BLaER1 treated with 17β-estradiol and CSF1 and Interleukin-3, amounts not matched to agents 10 nM and 100 nM (cell line): ENCODE measurements around the gene CLEC18B.
"Not testable (repeated sequence)": the region's sequence is repeated elsewhere in the genome, so short reads cannot be mapped to it uniquely, and the experiment has no call there.

Source experiments
- H3K27ac ChIP-seq, 11 experiments: shearing (Covaris generic); formaldehyde crosslinking; 2 replicates each; pipeline ENCODE4 v1.8.1; 2022
- H3K27me3 ChIP-seq, 11 experiments: shearing (Covaris generic); formaldehyde crosslinking; 2 replicates each; pipeline ENCODE4 v1.8.1; 2022
- H3K36me3 ChIP-seq, 11 experiments: shearing (Covaris generic); formaldehyde crosslinking; 2 replicates each; pipeline ENCODE4 v1.8.1; 2022
- H3K4me1 ChIP-seq, 10 experiments: shearing (Covaris generic); formaldehyde crosslinking; 2 replicates each; pipeline ENCODE4 v1.8.1; 2022
- H3K4me2 ChIP-seq, 11 experiments: shearing (Covaris generic); formaldehyde crosslinking; 2 replicates each; pipeline ENCODE4 v1.8.1; 2022
- H3K4me3 ChIP-seq, 10 experiments: shearing (Covaris generic); formaldehyde crosslinking; 2 replicates each; pipeline ENCODE4 v1.8.1; 2022
- H3K9ac ChIP-seq, 11 experiments: shearing (Covaris generic); formaldehyde crosslinking; 2 replicates each; pipeline ENCODE4 v1.8.1; 2022
- H3K9me3 ChIP-seq, 11 experiments: shearing (Covaris generic); formaldehyde crosslinking; replicated peaks in 1 of 11; 2 replicates each; pipeline ENCODE4 v1.8.1; 2022
- H4K20me1 ChIP-seq, 11 experiments: shearing (Covaris generic); formaldehyde crosslinking; 2 replicates each; pipeline ENCODE4 v1.8.1; 2022
- Cebpa-rat ChIP-seq, 11 experiments: shearing (Covaris generic); IDR thresholded peaks; 2 replicates each; pipeline ENCODE4 v1.8.1; 2022

Gene CLEC18B

DNA sequence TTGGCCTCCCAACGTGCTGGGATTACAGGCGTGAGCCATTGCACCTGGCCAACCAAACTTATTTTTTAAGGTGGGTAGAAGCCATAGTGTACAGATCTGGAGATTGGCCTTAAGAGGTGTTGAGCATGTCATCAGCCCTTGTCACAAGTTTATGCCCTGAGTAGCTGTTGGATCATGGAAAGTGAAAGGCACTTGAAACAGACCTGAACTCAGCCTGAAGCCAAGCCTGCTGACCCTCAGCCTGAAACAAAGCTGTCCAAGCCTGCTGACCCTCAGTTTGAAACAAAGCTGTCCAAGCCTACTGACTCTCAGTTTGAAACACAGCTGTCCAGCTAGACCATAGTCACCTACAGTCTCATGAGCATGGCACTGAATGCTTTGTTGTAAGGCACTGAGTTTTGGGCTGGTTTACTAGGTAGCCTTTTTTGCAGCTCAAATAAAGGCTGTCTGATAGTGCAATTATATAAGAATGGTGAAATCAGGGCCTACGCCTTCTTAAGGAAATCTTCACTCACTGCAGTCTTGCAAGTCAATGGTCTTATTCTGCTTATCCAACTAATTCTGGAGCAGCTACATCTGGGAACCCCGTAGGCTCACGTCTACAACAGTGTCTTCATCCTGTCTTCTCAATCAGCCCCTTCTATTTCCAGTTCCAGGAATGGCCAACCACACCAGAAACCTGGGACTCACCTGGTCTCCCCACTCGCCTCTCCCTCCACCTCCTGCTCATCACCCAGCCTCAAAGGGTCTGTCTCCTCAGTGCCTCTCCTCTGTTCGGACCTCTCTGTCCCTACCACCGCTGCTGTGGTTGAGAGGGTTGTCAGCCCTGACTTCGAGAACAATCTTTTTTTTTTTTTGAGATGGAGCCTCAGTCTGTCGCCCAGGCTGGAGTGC is 48.1 kb downstream of the CLEC18B start:
- Histone ChIP-seq H3K4me3 (no peak overlapping the region), H3K27me3 (no peaks in the 10 kb centered on the region), H3K9me3 (no peaks in the 10 kb centered on the region), H3K4me2 (no peak overlapping the region), H3K27ac (no peak overlapping the region), H4K20me1 (no peaks in the 10 kb centered on the region), H3K4me1 (peaks cover 3 to 20% (median 7%) of the 10 kb centered on the region in 10 experiments; a peak in 13 of 20 replicates), H3K36me3 (no peaks in the 10 kb centered on the region), H3K9ac (no peak overlapping the region)
- TF ChIP-seq Cebpa-rat (IDR thresholded peaks at IDR 0.05) = no peak

DNA sequence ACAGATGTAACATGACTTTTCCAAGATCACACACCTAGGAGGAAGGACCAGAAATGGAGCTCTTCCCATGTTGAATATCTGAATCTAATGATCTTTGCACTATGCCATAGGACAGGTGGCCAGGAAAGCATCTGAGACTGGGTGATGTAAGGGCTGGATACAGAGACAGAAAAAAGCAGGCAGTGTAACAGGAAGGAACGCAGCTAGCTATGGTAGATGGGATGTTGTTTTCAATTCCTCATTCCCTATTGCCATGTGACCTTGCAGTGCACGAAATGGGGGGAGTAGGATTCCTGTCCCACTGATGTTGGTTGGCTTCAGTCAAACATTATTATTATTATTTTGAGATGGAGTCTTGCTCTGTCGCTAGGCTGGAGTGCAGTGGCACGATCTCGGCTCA is 48.9 kb downstream of the CLEC18B start:
- Histone ChIP-seq H3K9ac (no peak overlapping the region; a peak in 1 of 22 replicates), H3K36me3 (no peaks in the 10 kb centered on the region), H3K9me3 (no peaks in the 10 kb centered on the region), H3K4me3 (no peak overlapping the region), H3K4me2 (peak overlapping the region in 2 of 11 experiments; percentile 20 to 41; a peak in 4 of 22 replicates), H4K20me1 (peaks cover 0 to 3% (median 0%) of the 10 kb centered on the region in 11 experiments; a peak in 3 of 22 replicates), H3K4me1 (peaks cover 3 to 20% (median 8%) of the 10 kb centered on the region in 10 experiments; a peak in 15 of 20 replicates), H3K27me3 (no peaks in the 10 kb centered on the region), H3K27ac (no peak overlapping the region)
- no peak for TF ChIP-seq Cebpa-rat (IDR thresholded peaks at IDR 0.05)

DNA sequence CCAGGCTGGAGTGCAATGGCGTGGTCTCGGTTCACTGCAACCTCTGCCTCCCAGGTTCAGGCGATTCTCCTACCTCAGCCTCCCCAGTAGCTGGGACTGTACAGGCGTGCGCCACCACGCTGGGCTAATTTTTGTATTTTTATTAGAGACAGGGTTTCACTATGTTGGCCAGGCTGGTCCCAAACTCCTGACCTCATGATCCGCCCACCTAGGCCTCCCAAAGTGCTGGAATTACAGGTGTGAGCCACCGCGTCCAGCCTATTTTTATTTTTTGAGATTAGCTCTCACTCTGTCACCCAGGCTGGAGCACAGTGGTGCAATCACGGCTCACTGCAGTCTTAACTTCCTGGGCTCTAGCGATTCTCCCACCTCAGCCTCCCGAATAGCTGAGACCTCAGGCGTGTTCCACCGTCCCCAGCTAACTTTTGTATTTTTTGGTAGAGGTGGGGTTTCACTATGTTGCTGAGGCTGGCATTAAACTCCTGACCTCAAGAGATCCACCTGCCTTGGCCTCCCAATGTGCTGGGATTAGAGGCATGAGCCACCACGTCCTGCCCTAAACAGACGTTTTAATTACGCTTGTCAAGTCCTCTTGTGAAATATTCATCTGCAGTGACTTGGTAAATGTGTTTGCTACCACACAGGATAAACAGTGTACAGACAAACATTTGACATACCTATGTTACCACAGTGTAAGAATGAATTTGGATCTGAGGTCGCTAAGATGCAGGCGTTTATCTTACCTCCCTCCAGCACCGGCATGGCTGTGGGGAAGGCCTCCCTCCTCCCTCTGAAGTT is 50.7 kb downstream of the CLEC18B start:
- H3K27ac ChIP-seq, H3K4me2 ChIP-seq, H3K27me3 ChIP-seq, H3K9ac ChIP-seq, H3K36me3 ChIP-seq, H3K4me3 ChIP-seq, H3K9me3 ChIP-seq: not testable (repeated sequence)
- Histone ChIP-seq H3K4me1 (peaks cover 11 to 34% (median 17%) of the 10 kb centered on the region in 10 experiments), H4K20me1 (peaks cover 0 to 18% (median 5%) of the 10 kb centered on the region in 11 experiments; a peak in 8 of 22 replicates)

DNA sequence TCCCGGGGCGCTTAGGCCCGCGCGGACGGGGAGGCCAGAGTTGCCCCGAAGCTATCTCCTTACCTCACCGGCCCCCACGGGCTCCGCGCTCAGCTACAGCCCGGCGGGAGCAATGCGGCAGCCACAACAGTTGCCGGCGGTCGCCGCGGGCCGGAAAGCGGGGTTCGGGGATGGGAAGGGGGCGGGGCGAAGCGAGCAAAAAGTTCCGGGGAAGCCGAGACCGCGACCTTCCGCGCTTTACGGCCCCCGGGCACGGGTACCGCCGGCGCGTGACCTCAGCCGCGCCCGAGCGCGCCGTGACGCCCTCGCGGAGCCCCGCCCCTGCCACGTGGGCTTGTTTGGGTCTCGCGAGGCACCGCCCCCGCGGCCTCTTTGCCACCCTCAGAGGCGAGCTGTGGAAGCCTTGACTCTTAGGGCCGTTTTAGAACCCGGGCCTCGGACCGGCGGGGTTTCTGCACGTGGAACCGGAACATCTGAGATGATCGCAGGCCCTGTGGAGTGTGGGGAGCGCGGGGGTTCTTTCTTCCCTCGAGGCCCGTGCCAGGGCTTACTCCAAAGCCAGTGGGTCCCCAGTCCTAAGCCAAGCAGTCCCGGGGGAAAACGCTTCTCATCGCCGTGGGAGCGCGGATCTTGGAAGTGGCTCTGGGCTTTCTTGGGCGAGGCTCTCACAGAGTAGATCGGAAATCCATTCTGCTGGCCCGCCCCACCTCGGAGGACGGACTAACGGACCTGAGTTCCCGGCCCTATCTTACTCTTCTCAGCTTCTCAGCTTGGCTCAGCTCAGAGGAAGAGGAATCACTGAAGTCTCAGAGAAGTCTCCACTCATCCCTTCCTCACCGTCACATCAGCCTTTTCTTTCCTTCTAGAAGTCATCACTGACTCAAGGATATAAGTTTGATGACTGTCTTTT is 53.0 kb downstream of the CLEC18B start:
- Histone ChIP-seq H4K20me1 (peaks cover 7 to 40% (median 21%) of the 10 kb centered on the region in 11 experiments; a peak in 20 of 22 replicates), H3K9ac (peak overlapping the region; percentile 85 to 92 (median 88)), H3K27ac (peak overlapping the region; percentile 76 to 87 (median 84)), H3K36me3 (peaks cover 17 to 28% (median 19%) of the 10 kb centered on the region in 11 experiments), H3K4me1 (peaks cover 11 to 34% (median 17%) of the 10 kb centered on the region in 10 experiments), H3K4me3 (peak overlapping the region; percentile 68 to 94 (median 87)), H3K4me2 (peak overlapping the region; percentile 76 to 97 (median 93))
- not testable (repeated sequence) for H3K9me3 ChIP-seq, H3K27me3 ChIP-seq

DNA sequence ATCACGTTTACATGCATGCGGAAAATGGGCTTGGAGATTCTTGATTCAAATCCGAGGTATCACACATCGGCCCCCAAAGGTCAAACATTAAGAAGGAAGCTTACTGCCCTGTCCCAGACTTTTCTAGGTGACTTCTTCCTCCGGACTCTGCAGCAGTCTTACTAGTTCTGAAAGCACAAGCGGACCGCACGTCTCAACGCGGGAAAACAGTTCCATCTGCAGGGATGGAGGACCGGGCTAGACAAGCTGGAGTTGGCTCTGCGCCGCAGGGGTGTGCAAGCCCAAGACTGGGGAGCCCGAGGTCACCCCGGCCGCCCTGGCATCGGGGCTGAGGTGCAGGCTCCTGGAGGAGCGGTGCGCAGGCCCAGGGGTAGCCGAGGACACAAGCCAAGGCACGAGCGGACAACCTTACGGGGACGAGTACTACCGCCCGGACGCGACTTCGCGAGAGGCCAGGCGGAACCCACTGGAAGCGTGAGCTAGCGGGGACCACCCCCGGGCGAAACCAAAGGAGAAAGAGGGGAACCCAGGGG is 53.7 kb downstream of the CLEC18B start:
- peaks cover 11 to 32% (median 17%) of the 10 kb centered on the region in 10 experiments for H3K4me1 ChIP-seq
- peaks cover 20 to 35% (median 26%) of the 10 kb centered on the region in 11 experiments for H3K36me3 ChIP-seq
- not testable (repeated sequence) for H3K9me3 ChIP-seq, H3K27me3 ChIP-seq
- H3K9ac ChIP-seq = peak overlapping the region; percentile 85 to 92 (median 88)
- H3K27ac ChIP-seq = peak overlapping the region; percentile 76 to 87 (median 84)
- peak overlapping the region; percentile 76 to 97 (median 93) for H3K4me2 ChIP-seq
- peak overlapping the region; percentile 68 to 94 (median 87) for H3K4me3 ChIP-seq
- peaks cover 14 to 47% (median 29%) of the 10 kb centered on the region in 11 experiments; a peak in 20 of 22 replicates for H4K20me1 ChIP-seq

DNA sequence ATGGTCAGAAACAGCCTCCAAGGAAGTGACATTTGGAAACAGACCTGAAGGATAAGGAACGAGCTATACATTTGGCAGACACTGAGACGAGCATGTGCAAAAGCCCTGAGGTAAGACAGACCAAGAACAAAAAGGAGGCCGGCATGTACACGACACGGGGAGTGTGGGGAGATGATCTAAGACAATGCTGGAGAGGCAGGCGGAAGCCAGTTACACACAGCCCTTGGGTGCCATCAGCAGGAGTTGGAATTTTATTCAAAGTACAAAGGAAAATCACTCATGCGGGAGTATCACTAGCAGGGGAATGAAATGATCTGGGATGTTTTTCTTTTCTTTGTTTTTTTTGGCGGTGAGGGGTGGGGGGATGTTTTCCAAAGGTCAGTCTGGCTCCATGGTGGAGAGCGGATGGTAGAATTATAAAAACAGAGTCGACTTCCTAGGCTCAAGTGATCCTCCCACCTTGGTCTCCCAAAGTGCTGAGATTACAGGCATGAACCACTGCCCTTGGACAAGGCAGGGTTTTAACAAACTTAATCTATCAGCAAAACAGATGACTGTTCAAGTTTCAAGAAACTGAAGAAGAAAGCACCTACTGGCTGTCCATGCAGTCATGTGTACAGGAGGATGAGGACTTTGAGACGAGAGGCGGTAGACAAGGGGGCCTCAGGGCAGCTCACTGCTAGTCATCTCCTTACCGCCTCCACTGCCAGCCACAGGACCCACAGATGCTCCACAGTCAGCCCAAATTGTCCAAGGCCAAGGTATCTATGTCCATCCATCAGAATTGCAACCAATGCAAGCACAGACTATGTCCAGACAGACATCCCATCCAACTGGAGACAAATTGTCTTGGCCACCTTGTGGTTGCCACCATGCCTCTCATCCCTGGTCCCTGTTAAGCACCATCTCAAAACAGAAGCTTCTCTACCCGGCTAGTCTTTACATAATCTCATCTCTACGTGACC is 59.4 kb downstream of the CLEC18B start:
- H3K36me3 ChIP-seq = peaks cover 64 to 85% (median 73%) of the 10 kb centered on the region in 11 experiments
- not testable (repeated sequence) for H3K27me3 ChIP-seq, H3K9me3 ChIP-seq, H3K4me2 ChIP-seq, H3K4me3 ChIP-seq, H3K9ac ChIP-seq, H3K27ac ChIP-seq
- peaks cover 29 to 74% (median 47%) of the 10 kb centered on the region in 11 experiments; a peak in 20 of 22 replicates for H4K20me1 ChIP-seq
- H3K4me1 ChIP-seq = peaks cover 3 to 11% (median 5%) of the 10 kb centered on the region in 10 experiments; a peak in 19 of 20 replicates
